Stimulated activated CD4-positive, alpha-beta T cell treated with anti-CD3 and anti-CD28 coated beads, Interleukin-4, amount 100 ng/mL, for 24 hours (primary cell): ENCODE measurements around the gene P2RY11.
A peak's percentile ranks its signal among the peaks of the same experiment; 100 is the strongest.

Experiments
- DNase-seq: peaks from one replicate; pipeline ENCODE4 v3.0.0-alpha.2; 2020

Gene P2RY11

GRCh38 chr19:10111405-10111811 is at the start of gene P2RY11:
Gene P2RY11, plus strand, starts transcription at chr19:10111693. Its CDS starts 29 bp downstream, at chr19:10111722.
- DNase-seq = peak; percentile 27

GRCh38 chr19:10061717-10062310 is 49.7 kb upstream of the P2RY11 start:
- no peak for DNase-seq

- DNase-seq = no peak
These were observed 43.3 kb upstream of the P2RY11 start for GRCh38 chr19:10068205-10068604.

GRCh38 chr19:10069046-10069445 is 42.4 kb upstream of the P2RY11 start:
- no peak for DNase-seq

GRCh38 chr19:10070730-10071446 is 40.6 kb upstream of the P2RY11 start:
- DNase-seq = no peak

- DNase-seq = peak; percentile 67
These were observed 37.3 kb upstream of the P2RY11 start for GRCh38 chr19:10074153-10074552.

GRCh38 chr19:10076535-10076934 is 35.0 kb upstream of the P2RY11 start:
- no peak for DNase-seq

- DNase-seq = no peak
These were observed 33.2 kb upstream of the P2RY11 start for GRCh38 chr19:10078329-10078728.

GRCh38 chr19:10079031-10079453 is 32.5 kb upstream of the P2RY11 start:
- no peak for DNase-seq

GRCh38 chr19:10083911-10084310 is 27.6 kb upstream of the P2RY11 start:
- no peak for DNase-seq

GRCh38 chr19:10084803-10085202 is 26.7 kb upstream of the P2RY11 start:
- no peak for DNase-seq

GRCh38 chr19:10085641-10086590 is 25.6 kb upstream of the P2RY11 start, which contains the start of gene SHFL:
Gene SHFL, plus strand, starts transcription at chr19:10086317. Its CDS starts 111 bp downstream, at chr19:10086428.
- DNase-seq = peak; percentile 76

GRCh38 chr19:10086591-10087192 is 24.8 kb upstream of the P2RY11 start:
- peak; percentile 43 for DNase-seq

GRCh38 chr19:10087296-10088061 is 24.0 kb upstream of the P2RY11 start:
- DNase-seq = no peak

- DNase-seq = no peak
These were observed 22.4 kb upstream of the P2RY11 start for GRCh38 chr19:10088949-10089554.

- DNase-seq = no peak
These were observed 21.6 kb upstream of the P2RY11 start for GRCh38 chr19:10089801-10090375.

- no peak for DNase-seq
These were observed 20.2 kb upstream of the P2RY11 start for GRCh38 chr19:10091370-10091687.

GRCh38 chr19:10091895-10092641 is 19.4 kb upstream of the P2RY11 start:
- no peak for DNase-seq

GRCh38 chr19:10092648-10093294 is 18.7 kb upstream of the P2RY11 start:
- no peak for DNase-seq
